ENCODE measurements around the gene ASB13.

ASB13 gene

GRCh38 chr10:5589011-5589660 is 77.3 kb downstream of the ASB13 start:
- DNase-seq (ENCODE audit: low spot score), result no peak
